ENCODE data around the gene NR2C2.

DNA sequence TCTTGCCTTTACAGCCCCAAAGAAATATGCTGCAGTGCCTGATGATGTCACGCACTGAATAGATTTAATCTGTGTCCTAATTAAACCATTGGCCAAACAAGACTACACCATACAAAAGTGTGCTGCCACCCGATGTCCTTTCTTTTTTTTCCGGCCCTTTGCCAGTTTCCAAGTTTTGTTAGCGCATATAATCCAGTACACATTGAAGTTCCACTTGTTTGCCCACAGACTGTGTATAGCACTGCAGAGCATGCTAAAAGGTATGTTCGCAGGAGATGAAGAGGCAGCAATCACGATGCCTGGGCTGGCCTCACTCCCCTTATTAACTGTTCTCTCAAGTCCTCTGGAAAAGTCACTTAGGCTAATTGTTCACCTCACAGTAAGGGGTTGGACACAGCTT lies 90.9 kb downstream of the NR2C2 start:
- TF ChIP-seq, protein P1, sequence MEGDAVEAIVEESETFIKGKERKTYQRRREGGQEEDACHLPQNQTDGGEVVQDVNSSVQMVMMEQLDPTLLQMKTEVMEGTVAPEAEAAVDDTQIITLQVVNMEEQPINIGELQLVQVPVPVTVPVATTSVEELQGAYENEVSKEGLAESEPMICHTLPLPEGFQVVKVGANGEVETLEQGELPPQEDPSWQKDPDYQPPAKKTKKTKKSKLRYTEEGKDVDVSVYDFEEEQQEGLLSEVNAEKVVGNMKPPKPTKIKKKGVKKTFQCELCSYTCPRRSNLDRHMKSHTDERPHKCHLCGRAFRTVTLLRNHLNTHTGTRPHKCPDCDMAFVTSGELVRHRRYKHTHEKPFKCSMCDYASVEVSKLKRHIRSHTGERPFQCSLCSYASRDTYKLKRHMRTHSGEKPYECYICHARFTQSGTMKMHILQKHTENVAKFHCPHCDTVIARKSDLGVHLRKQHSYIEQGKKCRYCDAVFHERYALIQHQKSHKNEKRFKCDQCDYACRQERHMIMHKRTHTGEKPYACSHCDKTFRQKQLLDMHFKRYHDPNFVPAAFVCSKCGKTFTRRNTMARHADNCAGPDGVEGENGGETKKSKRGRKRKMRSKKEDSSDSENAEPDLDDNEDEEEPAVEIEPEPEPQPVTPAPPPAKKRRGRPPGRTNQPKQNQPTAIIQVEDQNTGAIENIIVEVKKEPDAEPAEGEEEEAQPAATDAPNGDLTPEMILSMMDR (IDR thresholded peaks at IDR 0.05) = no peak
- TF ChIP-seq POLR2A (IDR thresholded peaks at IDR 0.05) = no peak
